Measurements from ENCODE around the gene TTLL11.

The TTLL11 gene

DNA sequence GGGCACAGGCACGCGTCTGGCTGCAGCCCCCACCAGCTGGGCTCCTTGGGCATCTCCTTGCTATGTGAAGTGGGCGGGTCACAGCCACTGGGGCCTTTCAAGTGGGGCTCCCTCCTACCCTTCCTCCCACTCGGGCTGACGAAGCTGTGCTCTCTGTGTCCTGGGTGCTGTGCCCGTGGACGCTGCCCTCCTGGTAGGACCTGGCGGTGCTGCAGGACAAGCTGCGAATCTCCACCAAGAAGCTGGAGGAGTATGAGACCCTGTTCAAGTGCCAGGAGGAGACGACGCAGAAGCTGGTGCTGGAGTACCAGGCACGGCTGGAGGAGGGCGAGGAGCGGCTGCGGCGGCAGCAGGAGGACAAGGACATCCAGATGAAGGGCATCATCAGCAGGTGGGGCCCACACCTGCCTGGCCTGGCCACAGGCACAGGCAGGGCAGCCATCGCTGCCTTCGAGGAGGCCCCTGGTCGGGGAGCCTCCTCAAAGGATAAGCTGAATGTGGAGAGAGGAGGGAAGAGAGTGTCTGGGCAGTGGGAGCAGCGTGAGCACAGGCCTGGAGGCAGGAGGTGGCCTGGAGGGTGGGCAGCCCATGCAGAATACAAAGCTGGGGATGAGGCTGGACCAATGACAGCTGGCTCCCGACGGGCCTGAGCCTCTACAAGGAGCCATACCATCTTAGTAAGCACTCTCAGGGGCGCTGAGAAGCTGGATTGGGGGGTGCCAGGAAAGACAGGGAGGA lies 316.9 kb downstream of the TTLL11 start:
- TF ChIP-seq GATA3 (IDR thresholded peaks at IDR 0.05; ENCODE audit: low read depth, low read length) (no peak), GATA2 (IDR thresholded peaks at IDR 0.05; ENCODE audit: low read depth, low read length) (no peak)

DNA sequence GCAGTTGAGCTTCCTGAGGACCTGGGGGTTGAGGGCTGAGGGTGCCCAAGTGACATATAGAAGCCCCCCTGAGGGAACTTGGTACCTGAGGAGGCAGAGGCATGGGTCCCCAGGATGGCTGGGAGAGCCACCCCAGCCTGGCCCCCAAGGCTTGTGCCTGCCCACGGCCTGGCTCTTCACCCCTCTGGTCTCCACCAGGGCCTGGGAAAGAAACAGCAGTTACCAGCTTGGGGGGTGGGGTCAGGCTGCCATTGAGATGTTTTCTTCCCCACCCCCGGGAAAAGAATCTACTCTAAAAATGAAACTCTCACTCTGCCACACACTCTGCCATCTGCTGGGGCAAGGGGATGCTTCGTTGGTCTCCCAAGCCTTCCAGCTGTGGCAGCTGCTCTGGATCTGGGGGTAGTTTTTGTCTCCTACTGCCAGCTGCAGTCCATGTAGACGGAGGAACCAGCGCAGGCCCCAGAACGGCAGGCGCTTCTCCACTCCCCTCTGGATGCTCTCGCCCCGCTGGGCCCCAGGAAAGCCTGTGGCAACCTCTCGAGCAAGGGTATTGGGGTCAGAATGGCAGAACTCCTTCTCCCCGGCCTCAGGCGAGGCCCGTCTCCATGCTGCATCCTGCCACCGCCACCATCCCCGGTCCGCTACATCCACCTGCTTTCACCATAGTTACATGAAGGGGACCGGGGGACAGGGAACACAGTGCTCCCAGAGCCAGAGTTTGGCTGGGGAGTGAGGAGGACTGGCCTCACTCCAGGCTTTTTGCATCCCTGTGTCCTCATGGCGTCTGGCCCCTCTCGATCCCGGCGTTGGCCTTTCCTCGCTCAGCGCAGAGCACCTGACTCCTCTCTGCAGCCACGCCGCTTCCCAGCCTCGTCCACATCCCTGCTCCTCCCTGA lies 318.1 kb downstream of the TTLL11 start:
- TF ChIP-seq GATA3 (IDR thresholded peaks at IDR 0.05; ENCODE audit: low read depth, low read length) = no peak
- no peak for TF ChIP-seq GATA2 (IDR thresholded peaks at IDR 0.05; ENCODE audit: low read depth, low read length)

DNA sequence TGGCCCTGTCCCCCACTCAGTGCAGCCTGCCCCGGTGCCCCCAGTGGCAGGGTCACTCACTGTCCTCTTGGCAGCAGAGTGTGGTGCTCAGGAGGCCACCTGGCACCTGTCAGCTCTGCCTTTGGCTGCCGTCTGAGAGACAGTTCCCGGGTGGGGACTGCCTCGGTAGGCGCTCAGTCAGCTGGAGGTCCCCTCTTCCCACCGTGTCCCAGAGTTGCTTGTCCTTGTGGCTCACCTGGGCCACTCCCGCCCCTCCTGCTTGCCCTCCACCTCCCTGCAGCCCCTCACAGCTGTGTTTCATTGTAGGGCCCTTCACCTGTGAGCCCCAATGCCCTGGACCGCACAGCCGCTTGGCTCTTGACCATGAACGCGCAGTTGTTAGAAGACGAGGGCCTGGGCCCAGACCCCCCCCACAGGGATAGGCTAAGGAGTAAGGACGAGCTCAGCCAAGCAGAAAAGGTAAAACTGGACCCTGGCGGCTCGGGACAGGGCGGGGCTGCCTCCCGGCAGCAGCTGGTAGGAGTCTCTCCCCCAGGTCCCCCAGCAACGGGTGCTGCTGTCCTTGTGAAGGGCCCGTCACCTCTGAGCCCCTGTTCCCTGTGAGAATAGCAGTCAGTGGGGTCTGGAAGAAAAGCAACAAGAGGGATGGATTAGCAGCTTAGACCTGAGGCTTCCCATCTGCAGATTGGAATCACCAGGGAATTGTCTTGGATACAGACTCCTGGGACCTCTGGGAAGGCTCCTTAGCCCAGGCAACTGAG lies 319.0 kb downstream of the TTLL11 start:
- TF ChIP-seq GATA2 (IDR thresholded peaks at IDR 0.05; ENCODE audit: low read depth, low read length) (no peak), GATA3 (IDR thresholded peaks at IDR 0.05; ENCODE audit: low read depth, low read length) (no peak)

- TF ChIP-seq GATA2 (IDR thresholded peaks at IDR 0.05; ENCODE audit: low read depth, low read length) = no peak
- TF ChIP-seq GATA3 (IDR thresholded peaks at IDR 0.05; ENCODE audit: low read depth, low read length) = no peak
Observed at GRCh38 chr9:121773286-121773953, 319.7 kb downstream of the TTLL11 start.

DNA sequence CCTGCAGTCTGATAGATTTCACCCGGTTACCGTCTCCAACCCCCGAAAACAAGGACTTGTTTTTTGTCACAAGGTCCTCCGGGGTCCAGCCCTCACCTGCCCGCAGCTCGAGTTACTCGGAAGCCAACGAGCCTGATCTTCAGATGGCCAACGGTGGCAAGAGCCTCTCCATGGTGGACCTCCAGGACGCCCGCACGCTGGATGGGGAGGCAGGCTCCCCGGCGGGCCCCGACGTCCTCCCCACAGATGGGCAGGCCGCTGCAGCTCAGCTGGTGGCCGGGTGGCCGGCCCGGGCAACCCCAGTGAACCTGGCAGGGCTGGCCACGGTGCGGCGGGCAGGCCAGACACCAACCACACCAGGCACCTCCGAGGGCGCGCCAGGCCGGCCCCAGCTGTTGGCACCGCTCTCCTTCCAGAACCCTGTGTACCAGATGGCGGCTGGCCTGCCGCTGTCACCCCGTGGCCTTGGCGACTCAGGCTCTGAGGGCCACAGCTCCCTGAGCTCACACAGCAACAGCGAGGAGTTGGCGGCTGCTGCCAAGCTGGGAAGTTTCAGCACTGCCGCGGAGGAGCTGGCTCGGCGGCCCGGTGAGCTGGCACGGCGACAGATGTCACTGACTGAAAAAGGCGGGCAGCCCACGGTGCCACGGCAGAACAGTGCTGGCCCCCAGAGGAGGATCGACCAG lies 320.4 kb downstream of the TTLL11 start:
- no peak for TF ChIP-seq GATA3 (IDR thresholded peaks at IDR 0.05; ENCODE audit: low read depth, low read length)
- no peak for TF ChIP-seq GATA2 (IDR thresholded peaks at IDR 0.05; ENCODE audit: low read depth, low read length)

Data from SH-SY5Y (cell line).